ENCODE results near the gene EN2.

EN2 gene

GRCh38 chr7:155508376-155509358 is 50.7 kb downstream of the EN2 start:
- DNase-seq (ENCODE audit: low read depth): no peak

GRCh38 chr7:155509359-155509724 is 51.4 kb downstream of the EN2 start:
- no peak for DNase-seq (ENCODE audit: low read depth)

- DNase-seq (ENCODE audit: low read depth): no peak
Observed at GRCh38 chr7:155509725-155510551, 52.0 kb downstream of the EN2 start.

- DNase-seq (ENCODE audit: low read depth): no peak
Observed at GRCh38 chr7:155510975-155511701, 53.2 kb downstream of the EN2 start.

- DNase-seq (ENCODE audit: low read depth): no peak
Observed at GRCh38 chr7:155511702-155511996, 53.7 kb downstream of the EN2 start.

- no peak for DNase-seq (ENCODE audit: low read depth)
Observed at GRCh38 chr7:155512246-155512887, 54.4 kb downstream of the EN2 start.

GRCh38 chr7:155513543-155514285 is 55.8 kb downstream of the EN2 start:
- DNase-seq (ENCODE audit: low read depth): no peak

- no peak for DNase-seq (ENCODE audit: low read depth)
Observed at GRCh38 chr7:155514296-155514695, 56.4 kb downstream of the EN2 start.
